GM12874 (cell line): Measurements from ENCODE around the gene RPL37A.

Experiments used
- CTCF ChIP-seq: IDR thresholded peaks from 2 replicates; pipeline ENCODE4 v1.5.1; 2011; ENCODE audit warnings: low read depth, mild to moderate bottlenecking, control low read depth, low read length, moderate library complexity; ENCODE audit not compliant: insufficient read depth

Gene RPL37A

GRCh38 chr2:216535454-216535995 lies 36.9 kb downstream of the RPL37A start:
- no peak for TF ChIP-seq CTCF

- TF ChIP-seq CTCF = no peak
These were observed 38.1 kb downstream of the RPL37A start for GRCh38 chr2:216536734-216537210.

GRCh38 chr2:216537366-216537765 lies 38.7 kb downstream of the RPL37A start:
- no peak for TF ChIP-seq CTCF

GRCh38 chr2:216538538-216538937 lies 39.9 kb downstream of the RPL37A start:
- no peak for TF ChIP-seq CTCF

GRCh38 chr2:216539120-216539519 lies 40.5 kb downstream of the RPL37A start:
- TF ChIP-seq CTCF = no peak

GRCh38 chr2:216539791-216540241 lies 41.2 kb downstream of the RPL37A start:
- no peak for TF ChIP-seq CTCF

GRCh38 chr2:216540920-216541319 lies 42.3 kb downstream of the RPL37A start:
- TF ChIP-seq CTCF = no peak
